ENCODE measurements around the gene TRIO. TPM values are rescaled to one million over a fixed set of nuclear protein-coding genes. Genes with fewer than 3 reads are reported as not detected.

Gene TRIO
- total RNA-seq, 1 donor from 2014 or later = 200 TPM

- Mint-ChIP-seq H3K27me3 (ENCODE audit: low read depth) (no peaks in the 10 kb centered on the region), H3K27ac (ENCODE audit: unreplicated experiment) (no peak overlapping the region), H3K9me3 (ENCODE audit: low read depth) (no peaks in the 10 kb centered on the region), H3K36me3 (ENCODE audit: low read depth) (no peaks in the 10 kb centered on the region), H3K4me1 (ENCODE audit: low read depth) (peaks cover 17% of the 10 kb centered on the region), H3K4me3 (ENCODE audit: unreplicated experiment) (no peak overlapping the region)
- no peak for DNase-seq (ENCODE audit: low spot score)
- TF ChIP-seq CTCF (IDR thresholded peaks at IDR 0.05) = no peak
Observed at GRCh38 chr5:14115323-14115895, 27.7 kb upstream of the TRIO start.

- Mint-ChIP-seq H3K27me3 (ENCODE audit: low read depth) (no peaks in the 10 kb centered on the region), H3K4me3 (ENCODE audit: unreplicated experiment) (no peak overlapping the region), H3K9me3 (ENCODE audit: low read depth) (no peaks in the 10 kb centered on the region), H3K27ac (ENCODE audit: unreplicated experiment) (no peak overlapping the region), H3K36me3 (ENCODE audit: low read depth) (no peaks in the 10 kb centered on the region), H3K4me1 (ENCODE audit: low read depth) (peaks cover 17% of the 10 kb centered on the region)
- no peak for TF ChIP-seq CTCF (IDR thresholded peaks at IDR 0.05)
- DNase-seq (ENCODE audit: low spot score) = no peak
Observed at GRCh38 chr5:14118551-14119320, 24.4 kb upstream of the TRIO start.

DNA sequence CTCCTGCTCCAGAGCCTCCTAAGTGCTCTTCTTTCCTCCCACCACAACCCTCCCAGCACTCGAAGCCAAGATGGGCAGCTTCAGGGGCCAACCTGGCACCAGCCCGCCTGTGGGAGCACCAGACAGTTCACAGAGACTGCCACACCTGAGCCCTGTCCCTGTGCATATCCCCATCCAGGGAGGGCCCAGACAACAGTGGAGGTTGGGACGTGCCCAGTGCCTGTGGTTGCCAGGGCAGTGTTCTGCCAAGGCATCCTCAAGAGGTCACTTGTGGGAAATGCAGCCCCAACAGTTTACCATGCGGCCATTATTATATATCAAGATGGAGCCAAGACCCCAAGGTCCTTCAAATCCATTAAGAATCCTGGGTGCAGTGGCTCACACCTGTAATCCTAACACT is 23.0 kb upstream of the TRIO start:
- Mint-ChIP-seq H3K4me3 (ENCODE audit: unreplicated experiment) (no peak overlapping the region), H3K36me3 (ENCODE audit: low read depth) (no peaks in the 10 kb centered on the region), H3K9me3 (ENCODE audit: low read depth) (no peaks in the 10 kb centered on the region), H3K4me1 (ENCODE audit: low read depth) (peaks cover 12% of the 10 kb centered on the region), H3K27me3 (ENCODE audit: low read depth) (no peaks in the 10 kb centered on the region), H3K27ac (ENCODE audit: unreplicated experiment) (no peak overlapping the region)
- no peak for TF ChIP-seq CTCF (IDR thresholded peaks at IDR 0.05)
- DNase-seq (ENCODE audit: low spot score) = no peak

GRCh38 chr5:14121552-14121951 is 21.6 kb upstream of the TRIO start:
- no peak for DNase-seq (ENCODE audit: low spot score)
- H3K27me3 Mint-ChIP-seq (ENCODE audit: low read depth) = no peaks in the 10 kb centered on the region
- TF ChIP-seq CTCF (IDR thresholded peaks at IDR 0.05) = no peak
- H3K9me3 Mint-ChIP-seq (ENCODE audit: low read depth) = no peaks in the 10 kb centered on the region
- peaks cover 12% of the 10 kb centered on the region for H3K4me1 Mint-ChIP-seq (ENCODE audit: low read depth)
- no peak overlapping the region for H3K27ac Mint-ChIP-seq (ENCODE audit: unreplicated experiment)
- no peak overlapping the region for H3K4me3 Mint-ChIP-seq (ENCODE audit: unreplicated experiment)
- no peaks in the 10 kb centered on the region for H3K36me3 Mint-ChIP-seq (ENCODE audit: low read depth)

DNA sequence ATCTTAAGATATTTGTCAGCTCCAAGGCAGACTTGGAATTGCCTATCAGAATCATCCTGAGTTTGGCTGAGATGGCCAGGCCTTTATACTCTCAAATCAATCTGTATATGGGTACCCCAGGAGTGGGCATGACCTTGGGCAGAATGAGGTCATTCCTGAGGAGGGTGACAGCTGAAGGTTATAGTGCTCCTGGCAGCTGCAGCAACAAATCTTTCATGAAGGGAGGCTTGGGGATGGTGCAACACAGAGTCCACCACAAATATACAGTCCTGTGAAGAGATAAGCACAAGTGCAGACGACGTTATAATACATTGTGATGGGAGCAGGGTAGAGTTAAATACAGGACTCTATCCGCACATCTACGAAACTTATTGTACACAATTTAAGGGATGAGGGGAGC is 21.1 kb upstream of the TRIO start:
- no peak for DNase-seq (ENCODE audit: low spot score)
- H3K27ac Mint-ChIP-seq (ENCODE audit: unreplicated experiment) = no peak overlapping the region
- H3K36me3 Mint-ChIP-seq (ENCODE audit: low read depth) = no peaks in the 10 kb centered on the region
- no peak for TF ChIP-seq CTCF (IDR thresholded peaks at IDR 0.05)
- H3K4me3 Mint-ChIP-seq (ENCODE audit: unreplicated experiment) = no peak overlapping the region
- H3K9me3 Mint-ChIP-seq (ENCODE audit: low read depth) = no peaks in the 10 kb centered on the region
- H3K27me3 Mint-ChIP-seq (ENCODE audit: low read depth) = no peaks in the 10 kb centered on the region
- peaks cover 12% of the 10 kb centered on the region for H3K4me1 Mint-ChIP-seq (ENCODE audit: low read depth)

Data from chondrocyte (in vitro differentiated cells).